K562 (cell line): ENCODE data around the gene TMEM170A. TPM values are rescaled to one million over a fixed set of nuclear protein-coding genes. Genes with fewer than 3 reads are reported as not detected.

Source experiments
- ATAC-seq: fragments of 200-7000 bp; cut with Tn5 transposase; 3 replicates; pipeline ENCODE4 v1.9.1; 2020; ENCODE audit warnings: moderate library complexity
- BruUV-seq: library from RNA; stranded (reverse); fragments of 400-500 nt; replicated peaks from 2 replicates; lab custom pipeline; 2021; lab: Mats Ljungman, UMichigan
- CTCF ChIA-PET: fragments of 300-600 bp; formaldehyde crosslinking; extraction: SDS; loops from one replicate; lab custom pipeline; 2021; ENCODE audit warnings: low intra/inter-chr PET ratio; lab: Yijun Ruan, JAX
- POLR2A ChIA-PET: fragments of 300-600, 350-650 bp; sonication (Branson Sonifier 250); formaldehyde crosslinking; extraction: SDS; loops from one replicate; lab custom pipeline; 2021; ENCODE audit warnings: antibody characterized with exemption, inconsistent platforms; lab: Yijun Ruan, JAX
- DNase-seq, 4 experiments: peaks; one replicate each; pipeline versions ENCODE4 v3.0.0 to v3.0.0-alpha.2; 2011 to 2018; ENCODE audit warnings: low spot score in 3 of 4, mixed read lengths in 3 of 4; ENCODE audit errors: extremely low read depth in 1 of 4
- FAIRE-seq: peaks from 2 replicates; lab custom pipeline; 2011; peaks lifted over from hg19 to GRCh38; lab: Jason Lieb, UNC
- H2AFZ ChIP-seq: 2 replicates; pipeline ENCODE4 v1.6.0; 2011; ENCODE audit warnings: low read depth, low read length, control low read depth, inconsistent platforms
- H3K27ac ChIP-seq: fragments of 200-600 bp; 3 replicates; pipeline ENCODE4 v1.8.0; 2011; ENCODE audit warnings: low read depth, mild to moderate bottlenecking, control low read depth, inconsistent platforms, low read length, moderate library complexity, mixed read lengths; ENCODE audit errors: extremely low read depth
- H3K27me3 ChIP-seq, 2 experiments: fragments of 300-600 bp in 1 of 2; 2 replicates in 1 of 2; 3 replicates in 1 of 2; pipeline versions ENCODE4 v1.6.0 to v1.8.0; 2011; ENCODE audit warnings: inconsistent platforms in 2 of 2, low read length in 2 of 2, mild to moderate bottlenecking in 1 of 2, mixed read lengths in 1 of 2, moderate library complexity in 1 of 2; ENCODE audit not compliant: control insufficient read depth in 2 of 2, insufficient read depth in 2 of 2
- H3K36me3 ChIP-seq: fragments of 300-600 bp; 3 replicates; pipeline ENCODE4 v1.8.0; 2011; ENCODE audit warnings: mild to moderate bottlenecking, low read length, inconsistent platforms; ENCODE audit not compliant: control insufficient read depth, insufficient read depth
- H3K4me1 ChIP-seq, 2 experiments: fragments of 200-600 bp in 1 of 2; replicated peaks in 1 of 2; 2 replicates in 1 of 2; 3 replicates in 1 of 2; pipeline versions ENCODE4 v1.5.1 to v1.8.0; 2011; ENCODE audit warnings: inconsistent platforms in 2 of 2, low read length in 2 of 2, mild to moderate bottlenecking in 1 of 2, mixed read lengths in 1 of 2, moderate library complexity in 1 of 2; ENCODE audit not compliant: control insufficient read depth in 2 of 2, insufficient read depth in 2 of 2
- H3K4me2 ChIP-seq: 2 replicates; pipeline ENCODE4 v1.6.1; 2011; ENCODE audit warnings: low read length, control low read depth, inconsistent platforms, mixed read lengths; ENCODE audit not compliant: insufficient read depth
- H3K4me3 ChIP-seq: fragments of 200-600 bp; sonication (generic), shearing (Covaris generic); 2 replicates; pipeline ENCODE4 v1.5.1; 2016; ENCODE audit warnings: control low read depth, inconsistent platforms
- H3K79me2 ChIP-seq: fragments of 200-600 bp; 3 replicates; pipeline ENCODE4 v1.8.0; 2011; ENCODE audit warnings: low read length, inconsistent platforms; ENCODE audit not compliant: control insufficient read depth, insufficient read depth
- H3K9ac ChIP-seq, 2 experiments: 2 replicates each; pipeline versions ENCODE4 v1.6.0 to v1.6.1; 2011; ENCODE audit warnings: low read depth in 2 of 2, low read length in 2 of 2, control low read depth in 1 of 2, inconsistent platforms in 1 of 2, mild to moderate bottlenecking in 1 of 2, mixed read lengths in 1 of 2; ENCODE audit not compliant: insufficient read depth in 1 of 2
- H3K9me1 ChIP-seq: one replicate; pipeline ENCODE4 v1.6.0; 2011; ENCODE audit warnings: inconsistent platforms, mild to moderate bottlenecking, low read length, moderate library complexity; ENCODE audit not compliant: control insufficient read depth, insufficient read depth
- H3K9me3 ChIP-seq: replicated peaks from 2 replicates; pipeline ENCODE4 v1.5.1; 2011; ENCODE audit warnings: low read depth, low read length, inconsistent platforms; ENCODE audit not compliant: control insufficient read depth, insufficient read depth
- H4K20me1 ChIP-seq: replicated peaks from 2 replicates; pipeline ENCODE4 v1.6.1; 2011; ENCODE audit warnings: low read length, inconsistent platforms, mixed read lengths; ENCODE audit not compliant: control insufficient read depth, insufficient read depth
- GABPA ChIP-seq: fragments of 200-800 bp; sonication (Bioruptor generic); conservative IDR thresholded peaks from 2 replicates; pipeline ENCODE4 v1.6.1; 2016; ENCODE audit warnings: low read depth, missing genetic modification characterization, missing compliant biosample characterization
- NRF1 ChIP-seq, 2 experiments: fragments of 450-650 bp; IDR thresholded peaks in 1 of 2; conservative IDR thresholded peaks in 1 of 2; 2 replicates each; pipeline ENCODE4 v1.6.1; 2014; ENCODE audit warnings: mild to moderate bottlenecking in 2 of 2
- SP2 ChIP-seq: IDR thresholded peaks from 2 replicates; pipeline ENCODE4 v1.6.1; 2011; ENCODE audit warnings: mild to moderate bottlenecking, low read depth, low read length, moderate library complexity; ENCODE audit not compliant: poor library complexity, severe bottlenecking; ENCODE audit errors: extremely low read depth
- in situ Hi-C: fragments of 300-500 bp; cut with MboI; formaldehyde crosslinking; loops from 4 replicates; pipeline ENCODE4 v1.15.0; 2018; ENCODE audit warnings: inconsistent platforms, mixed read lengths
- intact Hi-C: fragments of 100-400 bp; cut with micrococcal nuclease; formaldehyde crosslinking; loops from 2 replicates; pipeline ENCODE4 v1.14.2; 2022
- polyA plus RNA-seq, 8 experiments: library from polyadenylated mRNA; depleted of rRNA in 4 of 8; stranded (reverse) in 5 of 8; unstranded in 3 of 8; fragments of >200 nt; fragmentation: Nextera tagmentation in 2 of 8; fragmentation: Illumina TruSeq in 1 of 8; extraction: Ambion mirVana in 2 of 8; extraction: Trizol in 1 of 8; gene quantifications; 2 replicates each; pipeline versions ENCODE4 v1.2.1 to v1.2.3, GENCODE V29; 2011 to 2014; ENCODE audit warnings: inconsistent platforms in 1 of 8, missing spikeins in 1 of 8
- total RNA-seq, 7 experiments: library from RNA; depleted of rRNA in 6 of 7; stranded (reverse); fragments of >200 nt in 6 of 7; fragmentation: Illumina TruSeq in 2 of 7; extraction: Trizol in 2 of 7; gene quantifications; 2 replicates each; pipeline versions ENCODE4 v1.2.1 to v1.2.3, GENCODE V29; 2011 to 2021; ENCODE audit warnings: low replicate concordance in 1 of 7
- TF ChIP-seq, protein P1 (sequence below): IDR thresholded peaks from 3 replicates; pipeline ENCODE4 v1.6.1; 2011; ENCODE audit warnings: borderline replicate concordance, mild to moderate bottlenecking; ENCODE audit not compliant: insufficient read length, insufficient read depth

Gene TMEM170A
- total and polyA plus RNA-seq, 9 of the 15 experiments (the other 6 are each of a cell fraction or from before 2014, with no cell fraction given): 6.1 to 30.2 (median 15.0) TPM

DNA sequence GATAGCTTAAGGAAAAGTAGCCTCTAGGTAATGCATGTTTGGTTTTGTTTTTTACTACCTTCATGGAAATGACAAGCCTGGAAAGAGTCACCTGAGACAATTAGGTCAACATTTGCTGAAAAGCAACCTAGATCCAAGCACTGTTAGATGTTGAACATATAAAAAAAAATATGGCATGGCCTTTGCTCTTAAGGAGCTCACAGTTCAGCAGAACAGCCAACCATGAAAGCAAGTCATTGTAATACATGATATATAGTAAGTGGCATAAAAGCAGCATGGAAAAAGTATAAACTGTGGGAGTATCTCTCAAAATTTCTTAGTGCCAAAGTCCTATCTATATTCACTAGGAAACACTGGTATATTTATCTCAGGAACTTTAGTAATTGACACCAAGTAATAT lies 62.8 kb downstream of the TMEM170A start:
- TF ChIP-seq, protein P1, sequence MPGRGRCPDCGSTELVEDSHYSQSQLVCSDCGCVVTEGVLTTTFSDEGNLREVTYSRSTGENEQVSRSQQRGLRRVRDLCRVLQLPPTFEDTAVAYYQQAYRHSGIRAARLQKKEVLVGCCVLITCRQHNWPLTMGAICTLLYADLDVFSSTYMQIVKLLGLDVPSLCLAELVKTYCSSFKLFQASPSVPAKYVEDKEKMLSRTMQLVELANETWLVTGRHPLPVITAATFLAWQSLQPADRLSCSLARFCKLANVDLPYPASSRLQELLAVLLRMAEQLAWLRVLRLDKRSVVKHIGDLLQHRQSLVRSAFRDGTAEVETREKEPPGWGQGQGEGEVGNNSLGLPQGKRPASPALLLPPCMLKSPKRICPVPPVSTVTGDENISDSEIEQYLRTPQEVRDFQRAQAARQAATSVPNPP: no peak
- no peak for TF ChIP-seq NRF1 (conservative IDR thresholded peaks at IDR 0.05 in 1 of 2, IDR thresholded peaks at IDR 0.05 in 1 of 2)
- TF ChIP-seq GABPA (tag): no peak
- no peak for TF ChIP-seq SP2
- CTCF ChIA-PET: interaction anchor here (0.6 to 2.0 kb wide), 3 partner anchors 16 to 1200 kb away, joined by 3 to 10 read pairs (median 3); no protein-coding TSS in a partner anchor
- intact Hi-C loops: loop anchor here (5.0 kb wide), 1 partner anchor 169 kb away; no protein-coding TSS in a partner anchor

More for the DNA sequence above, 62.8 kb downstream of the TMEM170A start:
- Histone ChIP-seq H4K20me1 (no peaks in the 10 kb centered on the region), H3K4me1 (no peaks in the 10 kb centered on the region; a peak in 1 of 5 replicates), H3K79me2 (no peaks in the 10 kb centered on the region), H3K4me3 (no peak overlapping the region), H3K27ac (no peak overlapping the region), H3K27me3 (no peaks in the 10 kb centered on the region), H3K9me1 (no peaks in the 10 kb centered on the region), H2AFZ (no peak overlapping the region), H3K36me3 (peaks cover 14% of the 10 kb centered on the region; the same call in 1 of the 3 replicates), H3K9me3 (no peaks in the 10 kb centered on the region), H3K9ac (no peak overlapping the region), H3K4me2 (no peak overlapping the region)
- no peak for DNase-seq
- no peak for FAIRE-seq
- BruUV-seq: no TSS peak
- in situ Hi-C loops: no loop called here
- ATAC-seq: no peak
- POLR2A ChIA-PET: no interaction called here
